HepG2 (cell line): ENCODE measurements around the gene INA. TPM values are rescaled to one million over a fixed set of nuclear protein-coding genes. Genes with fewer than 3 reads are reported as not detected.

ENCODE experiments used
- LCORL ChIP-seq, 2 experiments: fragments of 450-650 bp in 1 of 2; sonication (generic) in 1 of 2; formaldehyde crosslinking in 1 of 2; IDR thresholded peaks; 2 replicates each; pipeline versions ENCODE4 v1.5.0 to v1.6.1; 2017 to 2020; ENCODE audit warnings: antibody characterized with exemption in 1 of 2, missing genetic modification reagents in 1 of 2
- MBNL3 ChIP-seq: fragments of 250-450 bp; sonication (Bioruptor Pico); conservative IDR thresholded peaks from 2 replicates; pipeline ENCODE4 v1.8.0; 2022; ENCODE audit warnings: mild to moderate bottlenecking, inconsistent platforms
- REST ChIP-seq, 2 experiments: IDR thresholded peaks; 2 replicates each; pipeline ENCODE4 v1.6.1; 2011 to 2012; ENCODE audit warnings: low read length in 2 of 2, borderline replicate concordance in 1 of 2, low read depth in 1 of 2, mild to moderate bottlenecking in 1 of 2, moderate library complexity in 1 of 2
- ZBTB38 ChIP-seq: sonication (generic); formaldehyde crosslinking; IDR thresholded peaks from 2 replicates; pipeline ENCODE4 v1.5.1; 2020; ENCODE audit warnings: mild to moderate bottlenecking, missing genetic modification reagents
- ZNF263 ChIP-seq: sonication (generic); formaldehyde crosslinking; IDR thresholded peaks from 2 replicates; pipeline ENCODE4 v1.4.0; 2020; ENCODE audit warnings: missing genetic modification reagents
- ZNF530 ChIP-seq: sonication (generic); formaldehyde crosslinking; IDR thresholded peaks from 2 replicates; pipeline ENCODE4 v1.5.0; 2020; ENCODE audit warnings: low read depth, mild to moderate bottlenecking, missing genetic modification reagents
- ZNF574 ChIP-seq: sonication (generic); formaldehyde crosslinking; IDR thresholded peaks from 2 replicates; pipeline ENCODE4 v1.4.0; 2020; ENCODE audit warnings: missing genetic modification reagents
- ZNF800 ChIP-seq: sonication (generic); formaldehyde crosslinking; IDR thresholded peaks from 2 replicates; pipeline ENCODE4 v1.4.0; 2020; ENCODE audit warnings: missing genetic modification reagents
- ZNF878 ChIP-seq: sonication (generic); formaldehyde crosslinking; IDR thresholded peaks from 2 replicates; pipeline ENCODE4 v1.8.1; 2023; ENCODE audit warnings: mild to moderate bottlenecking, missing genetic modification reagents, moderate library complexity
- polyA plus RNA-seq, 8 experiments: library from polyadenylated mRNA; depleted of rRNA in 3 of 8; stranded (reverse) in 7 of 8; unstranded in 1 of 8; fragments of >200 nt; fragmentation: Illumina TruSeq in 4 of 8; extraction: Trizol in 4 of 8; gene quantifications; 2 replicates each; pipeline versions ENCODE4 v1.2.1 to v1.2.3, GENCODE V29; 2011 to 2016; ENCODE audit warnings: low read depth in 4 of 8, missing spikeins in 1 of 8, mixed read lengths in 1 of 8; ENCODE audit not compliant: insufficient read depth in 1 of 8
- total RNA-seq, 5 experiments: library from RNA; depleted of rRNA; stranded (reverse); fragments of >200 nt; fragmentation: Illumina TruSeq; extraction: Trizol; gene quantifications; 2 replicates each; pipeline ENCODE4 v1.2.3, GENCODE V29; 2016; ENCODE audit warnings: low read depth in 1 of 5
- TF ChIP-seq, protein P1 (sequence below): sonication (generic); formaldehyde crosslinking; IDR thresholded peaks from 2 replicates; pipeline ENCODE4 v1.5.1; 2020; ENCODE audit warnings: mild to moderate bottlenecking, missing genetic modification reagents, moderate library complexity

Gene INA
- total and polyA plus RNA-seq, 2 of the 13 experiments (the other 11 are each of a cell fraction or from before 2014, with no cell fraction given): 0.04 to 0.13 TPM

- TF ChIP-seq ZNF878 (CRISPR knock-in tag) (no peak), ZNF574 (CRISPR knock-in tag) (no peak), ZBTB38 (CRISPR knock-in tag) (0 out of 2 replicates have a peak, but pooled peaks have one; percentile 23), ZNF263 (CRISPR knock-in tag) (peak; percentile 83), MBNL3 (CRISPR knock-in tag) (no peak), REST (IDR thresholded peaks at IDR 0.05; ENCODE audit: borderline replicate concordance in 1 of 2, low read depth in 1 of 2, low read length in 2 of 2) (peak in 1 of 2 experiments; percentile 7; a peak in 2 of 4 replicates), ZNF800 (CRISPR knock-in tag) (0 out of 2 replicates have a peak, but pooled peaks have one; percentile 29), LCORL (IDR thresholded peaks at IDR 0.05) (no peak), LCORL (CRISPR knock-in tag; IDR thresholded peaks at IDR 0.05) (no peak), ZNF530 (CRISPR knock-in tag) (no peak)
- TF ChIP-seq, protein P1, sequence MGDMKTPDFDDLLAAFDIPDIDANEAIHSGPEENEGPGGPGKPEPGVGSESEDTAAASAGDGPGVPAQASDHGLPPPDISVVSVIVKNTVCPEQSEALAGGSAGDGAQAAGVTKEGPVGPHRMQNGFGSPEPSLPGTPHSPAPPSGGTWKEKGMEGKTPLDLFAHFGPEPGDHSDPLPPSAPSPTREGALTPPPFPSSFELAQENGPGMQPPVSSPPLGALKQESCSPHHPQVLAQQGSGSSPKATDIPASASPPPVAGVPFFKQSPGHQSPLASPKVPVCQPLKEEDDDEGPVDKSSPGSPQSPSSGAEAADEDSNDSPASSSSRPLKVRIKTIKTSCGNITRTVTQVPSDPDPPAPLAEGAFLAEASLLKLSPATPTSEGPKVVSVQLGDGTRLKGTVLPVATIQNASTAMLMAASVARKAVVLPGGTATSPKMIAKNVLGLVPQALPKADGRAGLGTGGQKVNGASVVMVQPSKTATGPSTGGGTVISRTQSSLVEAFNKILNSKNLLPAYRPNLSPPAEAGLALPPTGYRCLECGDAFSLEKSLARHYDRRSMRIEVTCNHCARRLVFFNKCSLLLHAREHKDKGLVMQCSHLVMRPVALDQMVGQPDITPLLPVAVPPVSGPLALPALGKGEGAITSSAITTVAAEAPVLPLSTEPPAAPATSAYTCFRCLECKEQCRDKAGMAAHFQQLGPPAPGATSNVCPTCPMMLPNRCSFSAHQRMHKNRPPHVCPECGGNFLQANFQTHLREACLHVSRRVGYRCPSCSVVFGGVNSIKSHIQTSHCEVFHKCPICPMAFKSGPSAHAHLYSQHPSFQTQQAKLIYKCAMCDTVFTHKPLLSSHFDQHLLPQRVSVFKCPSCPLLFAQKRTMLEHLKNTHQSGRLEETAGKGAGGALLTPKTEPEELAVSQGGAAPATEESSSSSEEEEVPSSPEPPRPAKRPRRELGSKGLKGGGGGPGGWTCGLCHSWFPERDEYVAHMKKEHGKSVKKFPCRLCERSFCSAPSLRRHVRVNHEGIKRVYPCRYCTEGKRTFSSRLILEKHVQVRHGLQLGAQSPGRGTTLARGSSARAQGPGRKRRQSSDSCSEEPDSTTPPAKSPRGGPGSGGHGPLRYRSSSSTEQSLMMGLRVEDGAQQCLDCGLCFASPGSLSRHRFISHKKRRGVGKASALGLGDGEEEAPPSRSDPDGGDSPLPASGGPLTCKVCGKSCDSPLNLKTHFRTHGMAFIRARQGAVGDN (CRISPR knock-in tag): peak; percentile 48; the same call in 1 of the 2 replicates
Observed at GRCh38 chr10:103276896-103277712, at the start of gene INA (continued).
